Transverse colon (tissue), 4 donors: ENCODE results near the gene CNOT11. TPM values are rescaled to one million over a fixed set of nuclear protein-coding genes. Genes with fewer than 3 reads are reported as not detected.

Experiments
- DNase-seq: peaks from one replicate; pipeline ENCODE4 v3.0.0-alpha.2; 2019
- H3K27ac ChIP-seq, 4 donors: fragments of 200-600 bp; sonication (generic); 2 replicates each; pipeline ENCODE4 v1.5.1; 2016 to 2018; ENCODE audit warnings: inconsistent platforms in 4 of 4
- H3K27me3 ChIP-seq: fragments of 200-600 bp; sonication (generic); 2 replicates; pipeline ENCODE4 v1.5.1; 2017; ENCODE audit warnings: inconsistent platforms
- H3K36me3 ChIP-seq, 4 donors: fragments of 200-600 bp; sonication (generic); 2 replicates each; pipeline ENCODE4 v1.5.1; 2017 to 2019; ENCODE audit warnings: inconsistent platforms in 4 of 4
- H3K4me1 ChIP-seq, 4 donors: fragments of 200-600 bp; sonication (generic); 2 replicates each; pipeline ENCODE4 v1.5.1; 2017 to 2020; ENCODE audit warnings: inconsistent platforms in 4 of 4
- H3K4me3 ChIP-seq, 4 donors: fragments of 200-600 bp; sonication (generic); 1 replicate in 1 of 4; 2 replicates in 3 of 4; pipeline versions ENCODE4 v1.5.1 to v1.6.1; 2017 to 2019; ENCODE audit warnings: inconsistent platforms in 4 of 4
- H3K9me3 ChIP-seq, 2 donors: fragments of 200-600 bp; sonication (generic); 2 replicates each; pipeline ENCODE4 v1.5.1; 2017 to 2019; ENCODE audit warnings: inconsistent platforms in 2 of 2
- CTCF ChIP-seq, 5 experiments: fragments of 200-600 bp in 3 of 5; fragments of 450-650 bp in 2 of 5; sonication (generic) in 3 of 5; IDR thresholded peaks; 1 replicate in 2 of 5; 2 replicates in 3 of 5; pipeline ENCODE4 v1.5.1; 2016 to 2017; ENCODE audit warnings: antibody characterized with exemption in 5 of 5, inconsistent platforms in 3 of 5, mild to moderate bottlenecking in 2 of 5, moderate library complexity in 1 of 5
- EP300 ChIP-seq: sonication (generic); formaldehyde crosslinking; IDR thresholded peaks from one replicate; pipeline ENCODE4 v1.6.1; 2017; ENCODE audit warnings: antibody characterized with exemption, low read depth
- POLR2A ChIP-seq: fragments of 450-650 bp; IDR thresholded peaks from one replicate; pipeline ENCODE4 v1.6.1; 2016; ENCODE audit warnings: antibody characterized with exemption, mild to moderate bottlenecking, moderate library complexity
- POLR2AphosphoS5 ChIP-seq, 3 donors: sonication (generic); formaldehyde crosslinking; IDR thresholded peaks; one replicate each; pipeline ENCODE4 v1.6.1; 2016; ENCODE audit warnings: antibody characterized with exemption in 3 of 3
- WGBS, 2 donors: methylation state at CpG; one replicate each; pipeline ENCODE4 v1.1.5; 2018; ENCODE audit warnings: low coverage in 1 of 2; 5-methylcytosine and 5-hydroxymethylcytosine counted together
- in situ Hi-C, 4 donors: fragments of 200-750 bp; cut with MboI; loops; one replicate each; pipeline versions ENCODE4 v1.15.0 to v1.15.1; 2017; ENCODE audit warnings: low sequenced_read_pairs in 3 of 4, low pct_ligation_motif_present in 1 of 4, low pct_unique_long_range_greater_than_20kb in 1 of 4
- intact Hi-C: fragments of 100-400 bp; cut with DNase I; formaldehyde crosslinking; loops from one replicate; pipeline ENCODE4 v1.15.1; 2023; ENCODE audit warnings: low total_unique reads
- total RNA-seq, 4 donors: library from RNA; depleted of rRNA; stranded (reverse); fragments of >200 nt; gene quantifications; one replicate each; pipeline ENCODE4 v1.1.0, GENCODE V29; 2016

CNOT11 gene
- total RNA-seq, 4 donors from 2014 or later: 36.8 to 48.4 (median 37.6) TPM

- no peak overlapping the region for H3K27ac ChIP-seq
- TF ChIP-seq POLR2AphosphoS5 (IDR thresholded peaks at IDR 0.05) (no peak), POLR2A (no peak), CTCF (IDR thresholded peaks at IDR 0.05) (no peak), EP300 (no peak)
- H3K27me3 ChIP-seq: no peaks in the 10 kb centered on the region
- H3K36me3 ChIP-seq: peaks cover 0 to 19% (median 5%) of the 10 kb centered on the region in 4 donors
- no peak overlapping the region for H3K4me3 ChIP-seq
- H3K4me1 ChIP-seq: peaks cover 0 to 48% (median 6%) of the 10 kb centered on the region in 4 donors
- in situ Hi-C loops: no loop called here
- DNase-seq: no peak
- no peaks in the 10 kb centered on the region for H3K9me3 ChIP-seq
- intact Hi-C loops: no loop called here
- WGBS, 2 donors: 84 to 93% methylated on average over 2 of the region's 2 CpGs
These were observed 44.7 kb downstream of the CNOT11 start for GRCh38 chr2:101297383-101297782.

GRCh38 chr2:101299604-101300003 is 46.9 kb downstream of the CNOT11 start:
- in situ Hi-C loops (no loop called here), intact Hi-C loops (no loop called here)
- WGBS, 2 donors: 72% methylated on average over 3 to 6 of the region's 6 CpGs
- Histone ChIP-seq H3K4me1 (peaks cover 3 to 61% (median 13%) of the 10 kb centered on the region in 4 donors), H3K27ac (no peak overlapping the region), H3K4me3 (no peak overlapping the region), H3K36me3 (peaks cover 0 to 2% (median 0%) of the 10 kb centered on the region in 4 donors), H3K27me3 (no peaks in the 10 kb centered on the region), H3K9me3 (no peaks in the 10 kb centered on the region)
- DNase-seq: no peak
- no peak for TF ChIP-seq EP300
- no peak for TF ChIP-seq POLR2A
- no peak for TF ChIP-seq POLR2AphosphoS5 (IDR thresholded peaks at IDR 0.05)
- no peak for TF ChIP-seq CTCF (IDR thresholded peaks at IDR 0.05)

- no peaks in the 10 kb centered on the region for H3K9me3 ChIP-seq
- in situ Hi-C loops: no loop called here
- H3K36me3 ChIP-seq: no peaks in the 10 kb centered on the region
- peaks cover 3 to 67% (median 16%) of the 10 kb centered on the region in 4 donors for H3K4me1 ChIP-seq
- DNase-seq: no peak
- H3K4me3 ChIP-seq: no peak overlapping the region
- no peak overlapping the region for H3K27ac ChIP-seq
- H3K27me3 ChIP-seq: no peaks in the 10 kb centered on the region
- WGBS, 2 donors: 91% methylated on average over 1 of the region's 1 CpG; no CpG with 5 or more reads in 1 of the 2 donors
- intact Hi-C loops: no loop called here
- TF ChIP-seq POLR2AphosphoS5 (IDR thresholded peaks at IDR 0.05): no peak
- TF ChIP-seq EP300: no peak
- TF ChIP-seq CTCF (IDR thresholded peaks at IDR 0.05): no peak
- no peak for TF ChIP-seq POLR2A
These were observed 47.5 kb downstream of the CNOT11 start for GRCh38 chr2:101300164-101300563.

GRCh38 chr2:101300836-101301235 is 48.1 kb downstream of the CNOT11 start:
- in situ Hi-C loops: no loop called here
- H3K4me3 ChIP-seq: no peak overlapping the region
- no peaks in the 10 kb centered on the region for H3K9me3 ChIP-seq
- H3K27ac ChIP-seq: no peak overlapping the region
- DNase-seq: no peak
- no peaks in the 10 kb centered on the region for H3K27me3 ChIP-seq
- WGBS, 2 donors: 43 to 72% methylated on average over 1 to 7 of the region's 7 CpGs
- H3K4me1 ChIP-seq: peaks cover 3 to 73% (median 18%) of the 10 kb centered on the region in 4 donors
- intact Hi-C loops: no loop called here
- H3K36me3 ChIP-seq: no peaks in the 10 kb centered on the region
- TF ChIP-seq CTCF (IDR thresholded peaks at IDR 0.05): no peak
- no peak for TF ChIP-seq POLR2A
- no peak for TF ChIP-seq POLR2AphosphoS5 (IDR thresholded peaks at IDR 0.05)
- TF ChIP-seq EP300: no peak
